Left renal cortex interstitium (tissue), 4 donors: ENCODE measurements around the gene DIO3. TPM values are rescaled to one million over a fixed set of nuclear protein-coding genes. Genes with fewer than 3 reads are reported as not detected.
"Not testable (repeated sequence)": the region's sequence is repeated elsewhere in the genome, so short reads cannot be mapped to it uniquely, and the experiment has no call there.

Experiments
- DNase-seq, 4 donors: peaks; one replicate each; pipeline ENCODE4 v3.0.0-alpha.2; 2013; ENCODE audit warnings: low read depth in 4 of 4, low spot score in 2 of 4, missing footprints in 1 of 4
- polyA plus RNA-seq, 4 donors: library from polyadenylated mRNA; unstranded; fragments of 120-200 nt; gene quantifications; one replicate each; pipeline ENCODE4 v1.2.1, GENCODE V29; 2013; ENCODE audit not compliant: insufficient read length in 4 of 4

The DIO3 gene
- polyA plus RNA-seq, 4 donors: 0.14 to 0.54 (median 0.20) TPM

DNA sequence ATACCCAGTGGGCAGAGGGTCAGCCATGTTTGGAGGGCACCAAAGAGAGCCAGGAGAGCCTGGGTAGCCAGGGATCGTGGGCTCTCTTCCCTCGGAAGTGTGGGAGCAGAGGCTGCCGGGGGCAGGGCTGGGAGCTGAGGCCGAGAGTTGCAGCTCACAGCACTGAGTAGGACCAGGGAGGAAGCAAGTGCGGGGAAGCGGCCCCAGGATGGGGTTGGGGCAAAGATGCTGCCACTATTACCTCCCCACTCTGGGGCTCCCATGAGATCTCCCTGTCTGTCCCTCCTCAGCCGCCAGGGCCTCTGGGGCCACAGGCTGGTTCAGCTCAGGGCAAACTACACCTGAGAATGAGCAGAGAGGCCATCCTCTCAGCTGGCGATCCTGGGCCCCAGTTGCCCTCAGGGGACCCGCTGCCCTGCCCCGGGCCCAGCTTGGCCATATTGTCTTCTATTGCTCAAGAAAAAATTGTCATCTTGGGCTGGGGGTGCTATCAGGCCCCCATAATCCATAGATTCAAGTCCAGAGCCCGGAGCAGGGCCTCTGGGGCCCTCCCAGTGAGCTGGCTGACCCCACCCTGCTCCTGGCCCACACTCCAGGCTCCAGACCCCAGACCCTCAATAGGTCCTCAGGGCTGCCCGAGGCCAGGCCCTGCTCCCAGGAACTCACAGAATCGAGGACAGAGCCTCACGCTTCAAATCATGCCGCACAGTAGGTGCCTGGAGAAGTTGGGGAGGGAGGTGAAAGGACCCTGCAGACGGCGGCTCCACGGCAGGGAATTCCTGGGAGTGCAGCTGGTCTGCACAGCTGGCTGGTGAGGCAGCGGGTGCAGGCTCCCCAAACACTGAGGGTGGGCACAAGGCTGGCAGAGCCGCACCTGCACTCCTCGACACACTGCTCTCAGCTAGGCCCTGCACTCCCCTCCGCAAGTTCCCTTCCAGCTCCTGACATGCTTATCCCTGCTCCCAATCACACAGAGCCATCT, 20.5 kb upstream of the DIO3 start:
- DNase-seq: no peak

DNA sequence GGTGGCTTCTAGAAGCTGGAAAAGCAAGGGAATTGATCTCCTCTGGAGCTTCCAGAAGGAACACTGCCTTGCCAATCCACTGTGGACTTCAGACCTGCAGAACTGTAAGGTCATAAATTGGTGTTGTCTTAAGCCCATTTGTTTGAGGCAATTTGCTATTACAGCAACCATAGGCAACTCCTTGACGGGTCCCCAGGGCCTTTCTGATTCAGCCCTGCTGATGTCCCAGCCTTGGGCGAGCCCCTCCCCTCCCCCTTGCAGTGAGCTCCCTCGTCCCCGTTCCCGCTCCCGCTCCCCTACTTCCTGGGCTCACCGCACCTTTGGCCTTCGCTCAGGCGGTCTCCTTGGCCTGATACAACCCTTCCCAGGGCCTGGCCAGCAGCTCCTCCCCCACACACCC, 18.9 kb upstream of the DIO3 start:
- no peak for DNase-seq

DNA sequence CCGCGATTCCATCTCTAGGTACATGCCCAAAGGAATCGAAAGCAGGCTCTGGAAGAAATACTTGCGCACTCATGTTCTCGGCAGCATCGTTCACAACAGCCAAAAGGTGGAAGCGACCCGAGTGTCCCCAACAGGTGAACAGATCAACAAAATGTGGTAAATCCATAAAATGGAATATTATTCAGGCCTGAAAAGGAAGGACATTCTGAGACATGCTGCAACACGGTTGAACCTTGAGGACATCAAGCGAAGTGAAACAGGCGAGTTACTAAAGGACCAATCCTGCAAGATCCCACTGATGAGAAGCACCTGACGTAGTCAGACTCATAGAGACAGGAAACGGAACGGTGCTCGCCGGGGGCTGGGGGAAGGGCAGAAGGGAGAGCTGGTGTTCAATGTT, 17.5 kb upstream of the DIO3 start:
- DNase-seq: no peak

DNA sequence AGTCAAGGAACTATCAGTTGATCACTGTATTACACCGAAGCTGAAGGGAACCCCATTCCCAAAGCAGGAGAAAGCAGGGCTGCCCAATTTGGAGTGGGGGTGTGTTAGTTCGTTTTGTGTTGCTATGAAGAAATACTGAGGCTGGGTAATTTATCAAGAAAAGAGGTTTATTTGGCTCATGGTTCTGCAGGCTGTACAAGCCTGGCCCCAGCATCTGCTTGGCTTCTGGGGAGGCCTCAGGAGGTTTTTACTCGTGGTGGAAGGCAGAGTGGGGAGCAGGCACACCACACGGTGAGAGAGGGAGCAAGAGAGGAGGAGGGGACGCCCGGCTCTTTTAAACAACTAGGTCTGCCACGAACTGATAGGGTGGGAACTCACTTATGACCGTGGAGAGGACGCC, 16.7 kb upstream of the DIO3 start:
- DNase-seq: no peak

DNA sequence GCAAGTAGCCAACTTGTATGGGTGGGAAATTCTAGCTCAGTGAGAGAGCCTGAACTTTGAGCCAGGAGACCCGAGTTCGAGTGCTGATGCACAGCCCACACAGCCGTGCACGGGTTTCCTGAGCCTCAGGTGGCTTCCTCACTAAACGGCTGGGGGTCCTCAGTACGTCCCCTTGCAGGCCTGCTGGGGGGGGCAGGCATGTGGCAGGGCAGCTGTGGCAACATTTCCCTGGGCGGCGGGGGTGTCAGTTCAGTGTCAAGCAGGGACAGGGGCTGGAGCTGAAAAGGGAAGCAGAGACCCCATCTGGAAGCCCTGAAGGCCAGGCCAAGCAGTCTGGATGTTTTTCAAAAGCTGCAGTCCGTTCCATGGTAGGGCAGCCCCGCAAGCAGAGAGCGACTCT, 14.6 kb upstream of the DIO3 start:
- no peak for DNase-seq

DNA sequence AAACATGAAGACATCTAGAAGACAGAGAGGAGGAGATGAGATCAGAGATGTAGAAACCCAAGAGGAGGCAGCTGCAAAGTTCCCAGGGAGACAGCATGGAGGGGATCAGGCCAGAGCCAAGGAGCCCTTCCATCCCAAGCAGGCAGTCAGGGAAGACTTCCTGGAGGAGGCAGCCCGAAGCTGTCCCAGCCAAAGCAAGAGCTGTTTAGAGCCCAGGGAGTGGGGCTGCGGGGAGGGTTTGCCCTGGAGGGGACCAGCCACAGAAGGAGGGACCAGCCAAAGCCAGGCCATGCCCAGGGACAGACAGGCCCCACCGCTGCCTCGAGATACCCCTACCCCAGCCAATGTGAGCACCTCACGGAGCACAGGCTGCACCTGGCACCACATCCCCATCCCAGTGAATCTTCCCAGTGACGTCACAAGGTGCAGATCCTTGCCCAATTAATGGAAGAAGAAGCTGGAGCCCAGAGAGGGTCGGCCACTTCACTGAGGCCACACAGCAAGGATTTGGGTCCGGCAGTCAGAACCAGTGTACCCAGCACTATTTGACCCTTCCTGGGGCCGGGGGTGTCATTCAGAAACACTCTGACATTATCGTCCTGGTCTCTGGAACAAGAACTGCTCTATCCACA, 14.1 kb upstream of the DIO3 start:
- no peak for DNase-seq

DNA sequence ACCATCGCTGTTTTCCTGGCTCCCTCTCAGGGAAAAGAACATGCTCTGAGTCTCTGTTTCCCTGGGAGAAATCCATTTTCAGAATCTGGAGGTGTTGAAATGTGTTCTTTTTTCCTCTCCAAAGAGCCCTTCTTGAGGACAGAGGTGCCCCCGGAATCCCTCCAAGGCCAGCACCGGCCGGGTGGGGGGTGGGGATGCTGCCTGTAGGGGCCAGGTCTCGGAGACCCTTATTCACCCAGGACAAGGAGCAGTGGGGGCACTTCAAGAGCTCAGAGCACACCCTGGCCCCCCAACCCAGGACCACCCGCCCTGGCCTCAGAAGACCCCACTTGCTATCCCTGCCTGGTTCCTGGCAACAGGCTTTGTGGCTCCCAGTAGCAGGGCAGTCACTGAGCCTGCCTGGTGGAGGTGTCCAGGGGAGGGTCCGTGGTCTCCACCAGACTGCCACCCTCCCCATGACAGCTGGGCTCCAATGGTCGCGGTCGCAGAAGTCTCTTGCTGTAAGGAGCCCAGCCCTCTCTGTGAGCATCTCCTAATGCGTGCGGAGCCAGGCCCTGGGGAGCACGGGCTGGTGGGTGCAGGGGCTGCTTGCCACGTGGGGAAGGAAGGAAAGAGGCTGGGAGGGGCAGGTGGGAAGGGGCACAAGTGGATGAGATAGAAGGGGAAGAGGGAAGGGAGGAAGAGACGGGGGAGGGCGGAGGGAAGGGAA, 13.2 kb upstream of the DIO3 start:
- DNase-seq: no peak

DNA sequence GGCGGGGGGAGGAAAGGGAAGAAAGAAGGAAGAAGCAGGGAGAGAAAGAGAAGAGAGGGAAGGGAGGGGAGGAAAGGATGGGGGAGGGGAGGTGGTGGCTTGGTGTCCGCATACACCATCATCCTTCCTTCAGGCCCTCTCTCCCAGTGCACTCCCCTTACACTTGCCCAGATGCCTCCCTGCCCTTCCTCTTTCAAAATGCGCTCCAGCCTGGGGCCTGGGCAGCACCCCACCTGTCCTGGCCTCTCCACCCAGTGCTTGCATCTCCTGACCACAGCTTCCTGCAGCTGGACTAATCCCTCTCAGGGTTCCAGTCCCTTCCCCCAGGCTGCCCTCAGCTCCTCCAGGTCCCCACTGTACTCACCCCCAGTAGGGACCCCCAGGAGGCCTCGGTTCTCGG, 12.6 kb upstream of the DIO3 start:
- no peak for DNase-seq

DNA sequence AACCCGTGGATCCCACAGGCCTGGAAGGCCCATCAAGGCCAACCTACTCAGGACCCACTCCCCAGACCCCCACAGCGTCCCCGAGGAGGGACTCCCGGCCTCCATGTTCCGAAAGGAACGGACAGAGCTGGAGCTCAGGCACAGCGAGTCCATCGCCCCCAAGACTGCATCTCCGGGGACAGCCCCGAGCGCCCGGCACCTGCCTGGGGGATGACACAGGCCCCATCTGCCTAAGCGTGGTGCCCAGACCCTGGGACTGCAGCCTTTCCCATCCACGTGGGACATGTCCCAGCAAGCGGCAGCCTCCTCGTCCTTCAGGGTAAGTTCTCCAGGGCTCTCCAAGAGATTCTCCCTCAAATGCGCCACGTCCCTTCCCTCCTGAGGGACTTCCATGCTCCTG, 12.1 kb upstream of the DIO3 start:
- DNase-seq: no peak

DNA sequence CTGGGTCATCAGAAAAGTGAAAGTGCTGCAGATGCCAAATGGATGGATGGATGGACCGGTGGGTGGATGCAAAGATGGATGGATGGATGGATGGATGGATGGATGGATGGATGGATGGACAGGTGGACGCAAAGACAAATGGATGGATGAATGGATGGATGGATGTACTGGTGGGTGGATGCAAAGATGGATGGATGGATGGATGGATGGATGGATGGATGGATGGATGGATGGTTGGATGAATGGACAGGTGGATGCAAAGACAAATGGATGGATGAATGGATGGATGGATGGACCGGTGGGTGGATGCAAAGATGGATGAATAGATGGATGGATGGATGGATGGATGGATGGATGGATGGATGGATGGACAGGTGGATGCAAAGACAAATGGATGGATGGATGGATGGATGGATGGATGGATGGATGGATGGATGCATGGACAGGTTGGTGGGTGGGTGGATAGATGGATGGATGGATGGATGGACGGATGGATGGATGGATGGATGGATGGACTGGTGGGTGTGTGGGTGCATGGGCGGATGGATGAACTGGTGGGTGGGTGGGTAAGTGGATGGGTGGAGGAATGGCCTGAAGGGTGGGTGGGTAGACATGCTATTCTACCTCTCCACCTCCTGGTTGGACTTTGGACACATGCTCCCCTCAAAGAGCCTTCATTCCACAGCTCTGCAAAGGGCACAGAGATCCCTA, 10.9 kb upstream of the DIO3 start:
- not testable (repeated sequence) for DNase-seq

DNA sequence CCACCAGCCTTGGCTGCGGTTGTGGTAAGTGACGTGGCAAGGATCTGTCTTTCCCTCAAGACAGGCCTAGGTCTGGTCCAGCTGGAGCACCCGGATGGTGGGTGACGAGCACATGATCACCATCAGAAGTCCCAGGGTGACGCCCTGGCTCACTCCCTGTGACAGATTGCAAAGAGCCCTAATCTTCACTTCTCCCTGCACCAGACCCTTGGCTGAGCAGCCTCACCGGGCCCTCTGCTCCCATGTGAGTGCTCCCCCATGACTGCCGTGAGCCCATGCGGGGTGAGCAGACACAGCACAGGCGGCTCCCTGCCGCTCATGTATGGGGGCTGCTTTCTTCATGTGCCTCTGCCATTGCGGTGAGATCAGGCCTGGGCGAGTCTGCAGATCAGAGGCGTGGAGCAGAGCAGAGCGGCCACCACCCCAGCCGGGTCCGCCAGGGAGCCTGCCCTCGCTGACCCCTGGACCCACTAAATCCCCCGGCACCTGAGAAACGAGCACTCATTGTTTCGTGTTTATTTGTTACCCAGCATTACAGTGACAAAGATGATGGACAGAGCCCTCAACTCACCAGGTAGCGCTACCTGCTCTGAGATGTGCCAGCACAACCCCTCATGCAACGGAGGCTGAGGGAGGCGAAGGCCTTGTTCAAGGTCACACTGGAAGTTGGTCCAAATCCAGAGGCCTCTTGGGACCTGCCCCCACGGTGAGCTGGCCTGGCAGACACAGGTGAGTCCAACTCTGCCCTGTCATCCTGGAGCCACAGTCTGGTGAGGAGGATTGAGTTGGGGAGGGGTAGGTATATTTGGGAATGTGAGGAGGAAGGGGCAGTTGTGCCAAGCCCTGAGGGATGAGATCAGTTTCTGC, 9.3 kb upstream of the DIO3 start:
- no peak for DNase-seq

DNA sequence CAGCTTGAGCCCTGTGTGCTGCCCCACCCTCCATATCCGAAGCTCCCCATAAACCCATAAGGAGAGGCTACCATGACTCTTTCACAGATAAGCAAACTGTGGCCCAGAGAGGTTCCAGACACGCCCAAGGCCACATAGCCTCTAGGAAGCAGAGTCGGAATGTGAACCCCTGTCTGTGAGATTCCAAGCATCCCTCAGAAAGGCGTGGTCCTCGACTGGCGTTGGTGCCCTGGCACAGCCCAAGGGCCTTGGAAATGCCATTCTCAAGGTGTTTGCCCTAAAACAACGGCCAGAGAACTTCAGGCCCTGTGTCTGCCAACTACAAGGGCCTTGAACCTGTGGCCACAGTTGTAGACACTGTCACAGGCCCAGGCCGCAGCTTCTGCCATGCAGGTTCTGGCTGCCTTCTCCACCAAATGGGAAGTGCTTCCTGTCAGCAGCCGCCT, 8.5 kb upstream of the DIO3 start:
- no peak for DNase-seq

DNA sequence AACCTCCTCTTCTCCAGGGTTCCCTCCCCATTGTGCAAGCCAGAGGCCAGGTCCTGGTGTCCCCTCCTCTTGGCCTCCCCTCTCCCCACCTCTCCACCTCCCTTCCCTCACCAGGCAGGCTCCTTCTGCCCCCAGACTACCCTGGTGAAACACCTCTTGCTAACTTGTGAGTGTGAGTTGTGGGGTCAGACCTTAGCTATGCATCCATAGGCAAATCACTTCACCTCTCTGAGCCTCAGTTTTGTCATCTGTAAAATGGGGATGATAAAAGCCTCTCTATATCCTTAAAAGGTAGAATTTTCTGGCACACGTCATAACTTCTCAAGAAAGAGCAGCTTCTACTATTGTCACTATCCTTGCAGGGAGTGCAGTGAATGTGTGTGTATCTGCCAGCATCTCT, 7.9 kb upstream of the DIO3 start:
- no peak for DNase-seq

DNA sequence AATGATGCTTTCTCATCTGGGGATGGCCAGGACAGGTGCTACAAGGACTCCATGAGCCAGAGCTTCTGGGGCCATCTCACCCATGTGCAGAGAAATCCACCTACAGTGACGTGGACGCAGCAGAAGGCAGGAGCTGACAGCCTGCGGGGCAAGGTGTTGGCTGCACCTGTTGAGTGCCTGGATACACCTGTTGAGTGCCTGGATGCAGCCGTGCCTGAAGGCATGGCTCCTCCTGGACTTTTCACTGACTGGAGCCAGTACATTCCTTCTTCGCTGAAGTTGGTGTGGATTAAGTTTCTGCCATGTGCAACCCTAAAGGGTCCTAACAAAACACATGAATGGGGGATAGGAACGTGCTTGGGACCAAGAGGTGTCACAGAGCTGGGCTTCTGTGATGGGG, 7.4 kb upstream of the DIO3 start:
- no peak for DNase-seq

DNA sequence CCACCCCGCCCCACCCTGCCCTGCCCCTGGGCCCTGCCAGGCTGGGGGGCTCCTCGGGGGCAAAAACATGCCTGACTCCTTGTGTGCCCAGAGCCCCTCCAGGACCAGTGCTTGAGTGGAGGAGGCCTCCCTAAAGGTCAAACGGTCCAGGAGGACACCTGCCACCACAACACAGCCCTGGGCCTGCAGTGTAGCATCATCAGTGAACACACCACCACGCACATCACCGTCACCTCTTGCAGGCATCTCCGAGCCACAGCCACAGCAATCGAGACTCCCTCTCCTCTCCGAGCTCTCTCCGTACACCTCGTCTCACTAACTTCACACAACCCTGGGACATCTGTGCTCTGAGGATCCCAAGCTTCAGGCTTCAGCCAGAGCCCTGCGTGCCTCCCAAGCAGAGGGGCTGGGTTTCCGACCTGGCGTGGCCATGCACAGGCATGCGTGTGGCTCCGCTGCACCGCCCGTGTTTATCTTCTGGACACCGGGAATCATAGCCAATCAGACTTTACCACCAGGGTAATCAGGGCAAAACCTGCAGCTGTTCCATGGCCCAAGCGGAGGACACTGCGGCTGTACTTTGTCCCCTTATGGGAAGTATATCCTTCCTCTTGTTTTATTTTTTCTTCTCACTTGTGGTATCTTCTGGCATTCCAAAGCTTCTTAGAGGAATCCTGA, 6.2 kb upstream of the DIO3 start:
- DNase-seq: no peak

DNA sequence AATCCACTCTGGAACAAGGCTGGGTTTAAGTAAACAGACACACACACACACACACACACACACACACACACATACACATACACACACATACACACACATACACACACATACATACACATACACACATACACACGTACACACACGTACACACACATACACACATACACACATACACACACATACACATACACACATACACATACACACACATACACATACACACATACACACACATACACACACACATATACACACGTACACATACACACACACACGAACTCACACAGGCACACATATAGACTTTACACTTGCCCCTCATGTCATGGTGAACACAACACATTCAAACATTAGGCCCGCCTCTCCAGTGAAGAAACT, 5.6 kb upstream of the DIO3 start:
- DNase-seq: not testable (repeated sequence)

DNA sequence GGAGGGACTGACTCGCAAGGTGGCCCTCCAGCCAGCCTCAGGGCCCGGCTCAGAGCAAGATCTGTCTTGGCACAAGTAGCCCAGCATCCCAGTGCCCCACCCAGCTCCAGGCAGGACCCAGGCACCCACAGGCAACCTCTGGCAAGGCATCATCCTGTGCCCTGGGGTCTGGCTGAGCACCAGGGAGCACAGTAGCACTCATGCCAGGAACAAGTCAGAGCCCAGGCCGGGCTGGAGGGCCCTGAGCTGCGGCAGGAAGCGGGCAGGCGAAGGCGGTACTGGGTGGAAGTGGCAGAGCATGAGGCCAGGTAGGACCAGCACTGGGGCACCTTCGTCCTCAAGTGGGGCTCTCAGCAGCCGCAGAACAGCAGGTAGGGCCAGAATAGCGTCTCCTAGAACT, 5.2 kb upstream of the DIO3 start:
- no peak for DNase-seq

DNA sequence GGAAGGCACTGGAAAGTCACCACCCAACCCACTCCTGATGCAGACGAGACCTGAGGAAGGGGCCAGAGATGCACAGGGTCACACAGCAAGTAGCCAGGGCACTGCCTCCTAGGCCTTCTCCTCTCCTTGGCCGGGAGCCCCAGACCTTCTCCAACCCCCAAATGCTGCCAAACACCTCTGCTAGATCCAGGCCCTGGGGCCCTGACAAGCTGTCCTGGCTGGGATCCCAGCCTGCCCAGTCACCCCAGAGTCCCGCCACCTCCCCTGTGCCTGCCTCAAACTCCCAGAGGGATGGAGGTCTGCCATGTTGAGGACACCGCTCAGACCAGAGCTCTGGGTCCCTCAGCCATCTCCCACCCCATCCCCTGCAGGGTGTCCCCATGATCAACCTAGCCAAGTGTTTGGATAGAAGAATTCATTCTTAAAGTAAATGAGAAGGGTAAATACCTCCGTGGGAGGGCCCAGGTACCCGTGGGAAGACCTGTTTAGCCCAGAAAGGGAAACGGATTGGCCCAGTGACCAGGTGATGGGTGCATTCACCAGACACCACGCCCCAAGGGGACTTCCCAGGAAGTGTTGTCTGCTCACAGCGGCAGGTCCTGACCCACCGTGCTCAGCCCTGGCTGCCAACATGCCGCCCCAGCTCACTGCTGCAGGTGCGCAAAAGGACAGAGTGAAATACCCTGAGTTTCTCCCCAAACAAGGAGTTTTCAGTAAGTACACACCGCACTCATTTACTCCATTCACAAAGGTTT, 4.6 kb upstream of the DIO3 start:
- DNase-seq: no peak

DNA sequence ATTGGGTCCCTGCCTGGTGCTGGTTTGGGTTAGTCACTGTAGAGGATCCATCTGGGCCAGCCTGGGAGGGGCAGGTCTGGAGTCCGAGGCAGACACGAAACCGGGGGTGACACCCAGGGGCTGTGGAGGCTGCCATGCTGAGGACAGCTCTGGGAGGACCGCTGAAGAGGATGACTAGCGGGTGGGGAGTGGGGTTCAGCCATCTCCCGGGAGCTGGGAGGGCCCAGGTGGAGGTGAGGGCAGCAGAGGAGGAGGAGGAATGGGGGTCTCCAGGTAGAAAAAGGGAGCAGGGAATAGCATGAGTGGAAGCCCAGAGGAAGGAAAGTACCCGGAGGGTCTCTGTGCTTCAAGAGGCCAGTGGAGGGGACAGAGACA, 4.0 kb upstream of the DIO3 start:
- DNase-seq: no peak
